ENCODE measurements around the gene PRICKLE2. TPM values are rescaled to one million over a fixed set of nuclear protein-coding genes. Genes with fewer than 3 reads are reported as not detected.
A peak's percentile ranks its signal among the peaks of the same experiment; 100 is the strongest.

The PRICKLE2 gene
- total RNA-seq, 1 donor from 2014 or later, result 32.9 TPM

- Histone ChIP-seq H3K4me3 (ENCODE audit: low read length in 3 of 3) (peak overlapping the region in 2 of 3 donors; percentile 57 to 71), H3K9ac (ENCODE audit: low read depth in 1 of 3, low read length in 3 of 3) (peak overlapping the region; percentile 10 to 67 (median 60)), H3K36me3 (ENCODE audit: control insufficient read depth in 3 of 3, insufficient read depth in 3 of 3, low read length in 3 of 3) (no peaks in the 10 kb centered on the region), H3K27me3 (ENCODE audit: control insufficient read depth in 3 of 3, insufficient read depth in 3 of 3, low read length in 3 of 3) (no peaks in the 10 kb centered on the region), H3K4me1 (ENCODE audit: control insufficient read depth in 3 of 3, insufficient read depth in 3 of 3, low read length in 3 of 3) (peaks cover 11 to 39% (median 29%) of the 10 kb centered on the region in 3 donors), H3K27ac (ENCODE audit: low read depth, low read length) (peak overlapping the region; percentile 81), H3K9me3 (ENCODE audit: control insufficient read depth in 3 of 3, low read length in 3 of 3) (no peaks in the 10 kb centered on the region)
Observed at GRCh38 chr3:64223791-64224745, 1.2 kb downstream of the PRICKLE2 start.

GRCh38 chr3:64222501-64223111, 2.7 kb downstream of the PRICKLE2 start:
- Histone ChIP-seq H3K27ac (ENCODE audit: low read depth, low read length) (peak overlapping the region; percentile 0), H3K36me3 (ENCODE audit: control insufficient read depth in 3 of 3, insufficient read depth in 3 of 3, low read length in 3 of 3) (no peaks in the 10 kb centered on the region), H3K9ac (ENCODE audit: low read depth in 1 of 3, low read length in 3 of 3) (no peak overlapping the region)

GRCh38 chr3:64221571-64222257, 3.6 kb downstream of the PRICKLE2 start:
- no peak overlapping the region for H3K9ac ChIP-seq (ENCODE audit: low read depth in 1 of 3, low read length in 3 of 3)
- no peaks in the 10 kb centered on the region for H3K27me3 ChIP-seq (ENCODE audit: control insufficient read depth in 3 of 3, insufficient read depth in 3 of 3, low read length in 3 of 3)
- H3K4me1 ChIP-seq (ENCODE audit: control insufficient read depth in 3 of 3, insufficient read depth in 3 of 3, low read length in 3 of 3), result peaks cover 15 to 44% (median 36%) of the 10 kb centered on the region in 3 donors
- H3K36me3 ChIP-seq (ENCODE audit: control insufficient read depth in 3 of 3, insufficient read depth in 3 of 3, low read length in 3 of 3), result no peaks in the 10 kb centered on the region
- H3K27ac ChIP-seq (ENCODE audit: low read depth, low read length), result peak overlapping the region; percentile 49
- H3K9me3 ChIP-seq (ENCODE audit: control insufficient read depth in 3 of 3, low read length in 3 of 3), result no peaks in the 10 kb centered on the region
- H3K4me3 ChIP-seq (ENCODE audit: low read length in 3 of 3), result no peak overlapping the region

More at GRCh38 chr3:64222501-64223111, 2.7 kb downstream of the PRICKLE2 start:
- Histone ChIP-seq H3K27me3 (ENCODE audit: control insufficient read depth in 3 of 3, insufficient read depth in 3 of 3, low read length in 3 of 3) (no peaks in the 10 kb centered on the region), H3K4me1 (ENCODE audit: control insufficient read depth in 3 of 3, insufficient read depth in 3 of 3, low read length in 3 of 3) (peaks cover 11 to 39% (median 30%) of the 10 kb centered on the region in 3 donors), H3K4me3 (ENCODE audit: low read length in 3 of 3) (no peak overlapping the region), H3K9me3 (ENCODE audit: control insufficient read depth in 3 of 3, low read length in 3 of 3) (no peaks in the 10 kb centered on the region)

- H3K9me3 ChIP-seq (ENCODE audit: control insufficient read depth in 3 of 3, low read length in 3 of 3), result no peaks in the 10 kb centered on the region
- no peaks in the 10 kb centered on the region for H3K36me3 ChIP-seq (ENCODE audit: control insufficient read depth in 3 of 3, insufficient read depth in 3 of 3, low read length in 3 of 3)
- peak overlapping the region in 1 of 3 donors; percentile 34 for H3K4me3 ChIP-seq (ENCODE audit: low read length in 3 of 3)
- H3K4me1 ChIP-seq (ENCODE audit: control insufficient read depth in 3 of 3, insufficient read depth in 3 of 3, low read length in 3 of 3), result peaks cover 14 to 40% (median 40%) of the 10 kb centered on the region in 3 donors
- no peaks in the 10 kb centered on the region for H3K27me3 ChIP-seq (ENCODE audit: control insufficient read depth in 3 of 3, insufficient read depth in 3 of 3, low read length in 3 of 3)
- H3K9ac ChIP-seq (ENCODE audit: low read depth in 1 of 3, low read length in 3 of 3), result no peak overlapping the region
- H3K27ac ChIP-seq (ENCODE audit: low read depth, low read length), result peak overlapping the region; percentile 49
Observed at GRCh38 chr3:64220161-64220914, 4.9 kb downstream of the PRICKLE2 start.

- no peak overlapping the region for H3K27ac ChIP-seq (ENCODE audit: low read depth, low read length)
- peaks cover 12 to 35% (median 33%) of the 10 kb centered on the region in 3 donors for H3K4me1 ChIP-seq (ENCODE audit: control insufficient read depth in 3 of 3, insufficient read depth in 3 of 3, low read length in 3 of 3)
- H3K27me3 ChIP-seq (ENCODE audit: control insufficient read depth in 3 of 3, insufficient read depth in 3 of 3, low read length in 3 of 3), result no peaks in the 10 kb centered on the region
- no peak overlapping the region for H3K9ac ChIP-seq (ENCODE audit: low read depth in 1 of 3, low read length in 3 of 3)
- H3K36me3 ChIP-seq (ENCODE audit: control insufficient read depth in 3 of 3, insufficient read depth in 3 of 3, low read length in 3 of 3), result no peaks in the 10 kb centered on the region
- no peaks in the 10 kb centered on the region for H3K9me3 ChIP-seq (ENCODE audit: control insufficient read depth in 3 of 3, low read length in 3 of 3)
- H3K4me3 ChIP-seq (ENCODE audit: low read length in 3 of 3), result no peak overlapping the region
Observed at GRCh38 chr3:64218746-64219145, 6.5 kb downstream of the PRICKLE2 start.

GRCh38 chr3:64218329-64218728, 6.9 kb downstream of the PRICKLE2 start:
- Histone ChIP-seq H3K27ac (ENCODE audit: low read depth, low read length) (no peak overlapping the region), H3K4me3 (ENCODE audit: low read length in 3 of 3) (no peak overlapping the region), H3K4me1 (ENCODE audit: control insufficient read depth in 3 of 3, insufficient read depth in 3 of 3, low read length in 3 of 3) (peaks cover 12 to 39% (median 33%) of the 10 kb centered on the region in 3 donors), H3K9me3 (ENCODE audit: control insufficient read depth in 3 of 3, low read length in 3 of 3) (no peaks in the 10 kb centered on the region), H3K36me3 (ENCODE audit: control insufficient read depth in 3 of 3, insufficient read depth in 3 of 3, low read length in 3 of 3) (no peaks in the 10 kb centered on the region), H3K27me3 (ENCODE audit: control insufficient read depth in 3 of 3, insufficient read depth in 3 of 3, low read length in 3 of 3) (no peaks in the 10 kb centered on the region), H3K9ac (ENCODE audit: low read depth in 1 of 3, low read length in 3 of 3) (no peak overlapping the region)

GRCh38 chr3:64216274-64217147, 8.8 kb downstream of the PRICKLE2 start:
- Histone ChIP-seq H3K4me1 (ENCODE audit: control insufficient read depth in 3 of 3, insufficient read depth in 3 of 3, low read length in 3 of 3) (peaks cover 7 to 30% (median 28%) of the 10 kb centered on the region in 3 donors), H3K27me3 (ENCODE audit: control insufficient read depth in 3 of 3, insufficient read depth in 3 of 3, low read length in 3 of 3) (no peaks in the 10 kb centered on the region), H3K9me3 (ENCODE audit: control insufficient read depth in 3 of 3, low read length in 3 of 3) (no peaks in the 10 kb centered on the region), H3K4me3 (ENCODE audit: low read length in 3 of 3) (no peak overlapping the region), H3K36me3 (ENCODE audit: control insufficient read depth in 3 of 3, insufficient read depth in 3 of 3, low read length in 3 of 3) (no peaks in the 10 kb centered on the region), H3K9ac (ENCODE audit: low read depth in 1 of 3, low read length in 3 of 3) (peak overlapping the region in 1 of 3 donors; percentile 10), H3K27ac (ENCODE audit: low read depth, low read length) (peak overlapping the region; percentile 15)

GRCh38 chr3:64215559-64215958, 9.7 kb downstream of the PRICKLE2 start:
- Histone ChIP-seq H3K27ac (ENCODE audit: low read depth, low read length) (no peak overlapping the region), H3K4me3 (ENCODE audit: low read length in 3 of 3) (no peak overlapping the region), H3K27me3 (ENCODE audit: control insufficient read depth in 3 of 3, insufficient read depth in 3 of 3, low read length in 3 of 3) (no peaks in the 10 kb centered on the region), H3K9ac (ENCODE audit: low read depth in 1 of 3, low read length in 3 of 3) (no peak overlapping the region), H3K36me3 (ENCODE audit: control insufficient read depth in 3 of 3, insufficient read depth in 3 of 3, low read length in 3 of 3) (no peaks in the 10 kb centered on the region), H3K9me3 (ENCODE audit: control insufficient read depth in 3 of 3, low read length in 3 of 3) (no peaks in the 10 kb centered on the region), H3K4me1 (ENCODE audit: control insufficient read depth in 3 of 3, insufficient read depth in 3 of 3, low read length in 3 of 3) (peaks cover 11 to 32% (median 22%) of the 10 kb centered on the region in 3 donors)
